ENCODE measurements around the gene LILRA5. TPM values are rescaled to one million over a fixed set of nuclear protein-coding genes. Genes with fewer than 3 reads are reported as not detected.
"Not testable (repeated sequence)": the region's sequence is repeated elsewhere in the genome, so short reads cannot be mapped to it uniquely, and the experiment has no call there.

Gene LILRA5
- total RNA-seq, 1 donor from 2014 or later: 1.3 TPM

DNA sequence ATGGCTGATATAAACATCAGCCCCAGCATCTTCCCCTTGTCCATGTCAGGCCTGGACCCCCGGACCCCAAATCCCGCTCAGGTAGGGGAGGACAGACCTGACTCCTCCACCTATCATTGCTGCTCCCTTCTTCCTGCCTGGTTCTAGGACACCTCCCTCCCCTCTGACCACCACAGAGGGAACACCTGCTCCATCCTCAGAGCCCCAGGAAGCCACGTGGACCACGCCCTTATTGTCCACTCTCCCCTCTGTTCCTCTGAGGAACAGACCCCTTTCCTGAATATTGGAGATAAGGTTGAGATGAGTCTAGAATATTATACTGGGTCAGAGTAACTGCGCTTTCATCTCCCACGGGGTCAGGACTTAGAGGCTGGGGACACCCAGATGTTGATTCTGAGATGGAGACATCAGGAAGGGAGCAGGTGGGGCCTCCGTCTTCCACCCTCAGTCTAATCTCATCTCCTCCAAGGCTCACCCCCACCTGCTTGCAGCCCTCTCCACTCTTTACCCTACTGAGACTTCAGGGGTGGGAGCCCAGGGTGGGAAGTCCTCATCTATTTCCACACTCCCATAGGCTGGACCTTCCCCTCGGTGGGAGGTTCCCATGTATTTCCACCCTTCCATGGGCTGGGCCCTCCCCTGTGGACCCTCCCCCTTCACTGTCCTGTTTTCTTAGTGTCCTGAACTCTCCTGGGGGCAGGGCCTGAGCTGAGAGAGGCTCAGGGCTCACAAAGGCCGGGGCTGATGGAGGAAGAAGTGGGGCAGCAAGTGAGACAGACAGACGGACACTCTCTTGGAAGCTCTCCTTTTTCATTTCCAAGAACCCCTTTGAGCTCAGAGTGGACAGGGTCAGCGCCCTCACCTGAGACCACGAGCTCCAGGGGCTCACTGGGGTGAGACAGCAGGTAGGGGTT, 23.3 kb upstream of the LILRA5 start:
- ATAC-seq (ENCODE audit: poor library complexity) (no peak), DNase-seq (no peak)
- intact Hi-C loops (cut with DNase I): no loop called here

DNA sequence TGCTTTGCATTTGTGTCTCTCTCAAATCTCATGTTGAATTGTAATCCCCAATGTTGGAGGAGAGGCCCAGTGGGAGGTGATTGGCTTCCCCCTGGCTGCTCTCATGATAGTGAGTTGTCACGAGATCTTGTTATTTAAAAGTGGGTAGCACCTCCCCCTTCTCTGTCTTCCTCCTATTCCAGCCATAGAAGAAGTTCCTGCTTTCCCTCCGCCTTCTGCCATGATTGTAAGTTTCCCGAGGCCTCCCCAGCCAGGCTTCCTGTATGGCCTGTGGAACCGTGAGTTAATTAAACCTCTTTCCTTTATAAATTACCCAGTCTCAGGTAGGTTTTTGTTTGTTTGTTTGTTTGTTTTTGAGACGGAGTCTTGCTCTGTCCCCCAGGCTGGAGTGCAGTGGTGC, 22.2 kb upstream of the LILRA5 start:
- no peak for ATAC-seq (ENCODE audit: poor library complexity)
- intact Hi-C loops (cut with DNase I): no loop called here
- no peak for DNase-seq

DNA sequence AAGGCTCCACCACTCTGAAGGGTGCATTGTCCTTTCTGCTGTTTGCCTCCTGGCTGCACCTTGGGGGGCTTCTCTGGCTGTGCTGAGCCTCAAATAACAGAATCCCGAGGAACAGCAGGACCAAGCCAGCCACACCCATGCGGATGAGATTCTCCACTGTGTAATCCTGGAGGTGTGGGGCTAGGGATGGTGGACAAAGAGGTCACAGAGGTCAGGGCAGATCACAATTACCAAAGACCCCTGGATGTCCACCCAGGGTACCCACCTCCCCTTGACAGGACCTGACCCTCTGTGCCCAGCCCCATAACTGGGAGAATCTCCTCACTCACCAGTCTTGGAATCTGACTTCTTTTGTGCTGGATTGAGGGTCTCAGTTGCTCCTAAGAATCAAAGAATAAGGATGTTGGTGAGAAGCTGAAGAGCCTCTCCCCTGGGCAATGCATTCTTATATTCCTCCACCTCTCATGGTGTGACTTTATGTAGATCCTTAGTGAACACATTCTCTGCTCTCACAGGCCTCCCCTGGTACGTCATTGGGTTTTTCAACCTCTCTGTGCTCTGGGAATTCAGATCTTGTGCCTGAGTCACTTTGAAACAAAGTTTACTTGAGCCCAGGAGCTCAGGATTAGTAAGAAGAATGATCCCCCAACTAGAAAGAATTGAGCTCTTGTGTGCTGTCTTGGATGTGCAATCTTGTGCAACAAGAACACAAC, 20.8 kb upstream of the LILRA5 start:
- intact Hi-C loops (cut with DNase I): no loop called here
- DNase-seq: no peak
- ATAC-seq (ENCODE audit: poor library complexity): no peak

DNA sequence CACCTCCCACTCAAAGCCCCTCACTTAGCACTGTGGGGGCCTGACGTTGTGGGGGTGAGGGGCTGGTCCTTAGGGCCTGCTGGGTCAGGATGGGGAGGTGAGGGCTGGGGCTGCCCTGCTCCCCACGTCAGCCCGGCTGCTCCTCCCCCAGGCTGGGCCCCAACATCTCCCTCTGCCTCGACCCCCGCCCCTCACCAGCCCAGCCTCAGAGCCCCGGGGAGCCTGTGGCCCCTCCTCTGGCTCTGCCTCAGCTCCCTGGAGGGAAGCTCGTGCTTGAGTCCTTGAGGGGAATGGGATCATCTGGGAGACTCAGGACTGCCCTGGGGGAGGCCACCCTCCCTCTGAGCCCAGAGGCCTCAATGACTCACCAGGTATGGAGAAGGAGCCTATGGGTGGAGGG, 19.2 kb upstream of the LILRA5 start:
- DNase-seq: no peak
- intact Hi-C loops (cut with DNase I): no loop called here
- ATAC-seq (ENCODE audit: poor library complexity): no peak

DNA sequence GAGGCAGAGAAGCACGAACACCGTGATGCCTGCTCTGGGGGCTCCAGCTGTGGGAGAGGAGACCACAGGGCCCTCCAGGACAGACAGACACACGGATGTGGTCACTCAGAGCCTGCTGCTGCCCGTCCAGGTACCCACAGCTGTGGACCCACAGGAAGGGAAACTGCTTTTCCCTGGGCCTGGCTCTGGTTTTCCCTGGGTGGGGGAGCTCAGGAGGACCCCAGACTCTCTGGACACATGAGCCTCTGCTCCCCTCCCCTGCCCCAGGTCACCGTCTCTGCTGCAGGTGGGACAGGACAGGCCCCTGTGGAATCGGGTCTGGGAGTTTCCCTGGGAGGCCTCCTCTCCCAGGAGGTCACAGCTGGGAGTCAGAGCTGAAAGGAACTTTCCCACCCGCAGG, 18.7 kb upstream of the LILRA5 start:
- DNase-seq: no peak
- intact Hi-C loops (cut with DNase I): no loop called here
- ATAC-seq (ENCODE audit: poor library complexity): no peak

DNA sequence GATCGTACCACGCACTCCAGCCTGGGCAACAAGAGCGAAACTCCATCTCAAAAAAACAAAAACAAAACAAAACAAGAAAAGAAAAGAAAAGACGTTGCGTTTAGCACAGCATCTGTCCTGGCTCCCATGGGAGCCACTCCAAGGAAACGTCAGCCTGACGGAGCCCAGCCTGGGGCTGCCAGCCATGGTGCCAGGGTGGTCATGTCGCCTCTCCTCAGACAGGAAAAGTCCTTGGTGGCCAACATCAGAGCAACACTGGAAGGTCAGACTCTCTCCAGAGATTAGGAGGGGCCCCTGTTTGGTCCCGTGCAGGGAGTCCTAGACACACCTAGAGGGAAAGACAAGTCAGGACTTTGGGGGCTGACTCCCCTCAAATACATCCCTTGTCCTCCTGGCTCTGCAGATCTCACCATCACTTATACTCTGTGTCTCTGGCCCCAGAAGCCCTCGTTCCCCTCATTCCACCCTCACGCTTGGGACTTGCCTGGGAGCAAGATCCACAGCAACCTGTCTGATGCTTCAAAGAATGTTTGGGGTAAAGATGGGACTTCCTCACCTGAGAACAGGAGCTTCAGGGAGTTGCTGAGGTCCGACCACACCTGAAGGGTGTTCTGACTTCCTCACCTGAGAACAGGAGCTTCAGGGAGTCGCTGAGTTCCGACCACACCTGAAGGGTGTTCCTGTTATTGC, 16.7 kb upstream of the LILRA5 start:
- ATAC-seq (ENCODE audit: poor library complexity): no peak
- intact Hi-C loops (cut with DNase I): no loop called here
- DNase-seq: no peak

DNA sequence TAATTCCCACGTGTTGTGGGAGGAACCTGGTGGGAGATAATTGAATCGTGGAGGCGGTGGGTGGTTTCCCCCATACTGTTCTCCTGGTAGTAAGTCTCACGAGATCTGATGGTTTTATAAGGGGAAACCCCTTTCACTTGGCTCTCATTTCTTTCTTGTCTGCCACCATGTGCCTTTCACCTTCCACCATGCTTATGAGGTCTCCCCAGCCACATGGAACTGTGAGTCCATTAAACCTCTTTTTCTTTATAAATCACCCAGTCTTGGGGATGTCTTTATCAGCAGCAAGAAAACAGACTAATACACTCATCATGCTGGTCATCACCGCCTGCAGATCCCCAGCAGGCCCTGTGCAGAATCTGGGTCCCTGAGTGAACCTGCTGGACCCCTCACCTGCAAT, 15.8 kb upstream of the LILRA5 start:
- DNase-seq; intact Hi-C loops (cut with DNase I); ATAC-seq (ENCODE audit: poor library complexity): not testable (repeated sequence)

DNA sequence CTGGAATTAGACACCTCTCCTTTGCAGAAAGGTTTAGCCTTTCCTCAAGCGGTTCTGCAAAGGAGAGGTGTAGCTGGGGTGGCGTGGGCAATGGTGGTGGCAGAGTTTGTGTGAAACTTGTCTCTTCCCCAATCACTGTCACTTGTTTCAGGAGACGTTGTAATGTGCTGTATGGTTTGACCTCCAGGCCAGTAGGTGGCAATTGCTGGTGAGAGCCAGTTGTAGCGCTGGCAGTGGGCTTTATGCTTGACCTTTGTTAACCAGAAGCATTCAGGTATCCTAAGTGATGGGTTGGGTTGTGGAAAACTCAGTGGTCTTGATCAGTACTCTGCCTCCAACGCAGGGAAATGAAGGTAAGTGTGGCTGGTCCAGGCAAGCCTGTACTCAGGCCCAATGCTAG, 12.7 kb upstream of the LILRA5 start:
- ATAC-seq (ENCODE audit: poor library complexity): no peak

DNA sequence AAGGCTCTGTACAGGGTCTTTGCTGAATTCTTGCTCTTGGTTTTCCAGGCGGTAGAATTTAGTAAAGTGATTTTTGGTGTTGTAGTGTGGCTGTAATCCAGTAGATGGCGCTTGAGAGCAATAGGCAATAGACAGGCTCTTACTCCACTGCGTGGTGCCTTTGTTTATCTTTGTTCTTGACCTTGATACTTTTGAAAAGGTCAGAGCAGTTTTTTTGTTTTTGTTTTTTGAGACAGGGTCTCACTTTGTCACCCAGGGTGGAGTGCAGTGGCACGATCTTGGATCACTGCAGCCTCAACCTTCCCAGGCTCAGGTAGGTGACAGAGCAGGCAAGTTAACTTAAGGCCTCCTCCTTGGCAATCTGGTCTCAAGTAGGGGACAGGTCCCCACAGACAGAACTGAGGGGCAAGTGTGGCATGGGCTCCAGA, 12.2 kb upstream of the LILRA5 start:
- ATAC-seq (ENCODE audit: poor library complexity) (peak; percentile 58), DNase-seq (no peak)
- intact Hi-C loops (cut with DNase I): no loop called here

More for the DNA sequence above, 12.7 kb upstream of the LILRA5 start:
- intact Hi-C loops (cut with DNase I): no loop called here
- no peak for DNase-seq

DNA sequence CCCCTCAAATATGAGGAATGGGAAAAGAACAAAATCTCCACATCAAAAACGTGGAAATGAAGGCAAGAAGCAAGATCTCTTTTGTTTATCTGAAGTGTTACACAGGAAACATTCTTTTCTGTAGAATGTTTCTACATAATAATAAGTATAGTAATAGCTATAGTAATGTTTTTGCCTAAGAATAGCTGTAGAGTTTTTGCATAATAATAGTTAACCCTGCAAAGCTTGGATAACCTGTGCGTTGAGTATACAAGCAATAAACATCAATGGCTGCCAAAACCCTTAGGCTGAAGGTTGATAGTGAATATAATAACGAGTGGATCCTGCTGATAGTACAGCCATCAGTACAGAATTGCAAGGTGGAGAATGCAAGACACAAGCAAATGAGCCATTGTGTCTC, 11.1 kb upstream of the LILRA5 start:
- intact Hi-C loops (cut with DNase I): no loop called here
- DNase-seq (no peak), ATAC-seq (ENCODE audit: poor library complexity) (no peak)

DNA sequence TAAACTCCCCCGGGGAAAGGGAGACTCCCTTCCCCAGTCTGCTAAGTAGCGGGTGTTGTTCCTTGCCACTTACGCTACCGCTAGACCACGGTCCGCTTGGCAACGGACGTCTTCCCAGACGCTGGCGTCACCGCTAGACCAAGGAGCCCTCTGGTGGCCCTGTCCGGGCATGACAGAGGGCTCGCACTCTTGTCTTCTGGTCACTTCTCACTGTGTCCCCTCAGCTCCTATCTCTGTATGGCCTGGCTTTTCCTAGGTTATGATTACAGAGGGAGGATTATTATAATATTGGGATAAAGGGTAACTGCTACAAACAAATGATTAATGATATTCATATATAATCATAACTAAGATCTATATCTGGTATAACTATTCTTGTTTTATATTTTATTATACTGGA, 10.0 kb upstream of the LILRA5 start:
- DNase-seq; intact Hi-C loops (cut with DNase I): not testable (repeated sequence)

DNA sequence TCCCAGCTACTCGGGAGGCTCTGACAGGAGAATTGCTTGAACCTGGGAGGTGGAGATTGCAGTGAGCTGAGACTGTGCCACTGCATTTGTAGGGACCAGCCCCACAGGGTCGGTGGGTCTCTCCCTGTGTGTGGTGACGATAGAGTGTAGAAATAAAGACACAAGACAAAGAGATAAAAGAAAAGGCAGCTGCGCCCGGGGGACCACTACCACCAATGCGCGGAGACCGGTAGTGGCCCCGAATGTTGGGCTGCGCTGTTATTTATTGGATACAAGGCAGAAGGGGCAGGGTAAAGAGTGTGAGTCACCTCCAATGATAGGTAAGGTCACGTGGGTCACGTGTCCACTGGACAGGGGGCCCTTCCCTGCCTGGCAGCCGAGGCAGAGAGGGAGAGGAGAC, 9.3 kb upstream of the LILRA5 start:
- intact Hi-C loops (cut with DNase I); ATAC-seq (ENCODE audit: poor library complexity); DNase-seq: not testable (repeated sequence)

More for the DNA sequence above, 10.0 kb upstream of the LILRA5 start:
- not testable (repeated sequence) for ATAC-seq (ENCODE audit: poor library complexity)

DNA sequence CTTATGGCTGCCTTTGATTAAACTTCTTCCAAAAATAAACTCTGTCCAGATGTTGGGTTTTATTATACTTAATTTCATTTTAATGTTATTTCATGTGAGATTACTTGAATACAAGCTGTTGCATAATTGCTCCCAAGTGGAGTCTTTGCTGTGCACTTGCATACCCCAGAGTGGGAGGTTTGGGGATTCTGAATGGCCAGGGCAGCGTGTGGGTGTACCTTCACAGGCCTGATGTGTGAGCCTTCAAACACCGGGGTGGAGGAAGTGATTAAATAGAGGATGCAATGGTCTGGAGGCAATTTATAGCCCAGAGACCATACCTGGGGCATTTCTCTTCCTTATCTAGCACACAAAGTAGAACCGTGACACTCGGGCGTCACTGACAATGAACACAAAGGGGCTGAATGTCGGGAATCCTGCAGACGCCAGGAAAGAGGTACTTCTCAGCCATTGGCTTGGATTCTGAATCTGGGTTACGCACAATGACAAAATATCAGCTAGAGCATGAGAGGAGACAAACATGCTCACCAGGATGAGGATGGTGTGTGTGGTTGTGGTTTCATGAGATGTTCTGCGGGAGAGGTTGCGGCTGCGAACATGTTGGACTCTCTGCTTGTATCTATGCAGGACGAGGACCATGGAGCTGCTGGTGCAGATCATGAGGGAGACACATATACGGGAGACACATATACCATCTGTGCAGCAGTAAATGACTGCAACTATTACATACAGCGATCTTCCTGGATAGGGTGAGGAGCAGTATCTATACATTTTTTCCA, 7.1 kb upstream of the LILRA5 start:
- ATAC-seq (ENCODE audit: poor library complexity): no peak
- intact Hi-C loops (cut with DNase I): no loop called here
- no peak for DNase-seq

DNA sequence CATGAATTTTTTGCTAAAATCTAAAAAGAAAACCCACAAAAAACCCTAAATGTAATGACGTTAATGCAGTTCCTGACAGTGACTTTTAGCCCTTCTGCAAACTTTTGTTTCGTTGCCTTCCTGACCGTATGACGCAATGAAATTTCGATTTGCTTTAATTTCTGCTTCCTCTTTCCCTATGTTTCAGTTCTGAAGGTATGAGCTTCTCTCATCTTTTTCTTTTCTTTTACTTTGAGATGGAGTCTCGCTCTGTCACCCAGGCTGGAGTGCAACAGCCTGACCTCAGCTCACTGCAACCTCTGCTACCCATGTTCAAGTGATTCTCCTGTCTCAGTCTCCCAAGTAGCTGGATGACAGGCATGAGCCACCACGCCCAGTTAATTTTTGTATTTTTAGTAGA, 6.1 kb upstream of the LILRA5 start:
- ATAC-seq (ENCODE audit: poor library complexity): no peak
- intact Hi-C loops (cut with DNase I): no loop called here
- DNase-seq: no peak

DNA sequence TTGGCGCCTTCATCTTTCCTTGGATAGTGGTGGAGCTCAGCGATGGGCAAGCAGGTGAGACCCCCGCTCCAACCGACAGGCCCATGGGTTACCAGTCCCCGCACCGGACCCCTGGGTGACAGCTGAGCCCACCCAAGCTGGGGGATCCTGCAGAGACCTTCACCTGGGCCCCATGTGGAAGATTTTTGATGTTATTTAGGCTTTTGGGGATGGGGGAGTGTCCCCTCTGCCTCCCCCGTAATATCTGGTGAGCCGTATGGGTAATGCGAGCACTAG, 4.9 kb upstream of the LILRA5 start:
- intact Hi-C loops (cut with DNase I): no loop called here
- ATAC-seq (ENCODE audit: poor library complexity) (no peak), DNase-seq (no peak)

DNA sequence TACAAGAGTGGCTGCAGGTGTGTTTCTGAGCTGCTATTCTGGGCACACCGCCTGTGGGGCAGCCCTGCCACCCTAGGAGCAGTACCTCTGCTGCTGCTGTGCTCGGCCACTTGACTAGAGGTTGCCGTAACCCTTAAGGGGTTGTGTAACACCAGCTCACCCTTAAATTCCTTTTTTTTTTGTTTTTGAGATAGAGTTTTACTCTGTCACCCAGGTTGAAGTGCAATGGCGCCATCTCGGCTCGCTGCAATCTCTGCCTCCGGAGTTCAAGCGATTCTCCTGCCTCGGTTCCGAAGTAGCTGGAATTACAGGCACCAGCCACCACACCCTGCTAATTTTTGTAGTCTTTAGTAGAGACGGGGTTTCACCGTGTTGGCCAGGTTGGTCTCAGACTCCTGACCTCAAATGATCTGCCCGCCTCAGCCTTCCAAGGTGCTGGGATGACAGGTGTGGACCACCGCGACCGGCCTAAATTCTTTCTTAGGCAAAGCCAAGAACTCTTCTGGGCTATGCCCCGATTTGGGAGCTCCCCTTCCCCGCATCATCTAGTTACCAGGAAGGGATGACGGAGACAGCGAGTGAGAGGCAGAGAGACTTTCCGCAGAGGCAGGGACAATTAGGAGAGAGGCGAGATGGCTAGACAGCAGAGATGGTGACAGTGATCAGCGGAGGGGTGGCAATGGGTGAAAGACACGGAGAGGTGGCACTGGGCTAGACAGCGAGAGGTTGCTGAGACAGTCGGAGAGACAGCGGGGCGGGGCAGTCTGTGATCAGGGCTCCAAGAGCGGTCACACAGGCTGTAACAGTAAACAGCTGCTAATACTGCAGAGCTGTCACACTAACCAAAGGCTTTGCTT, 4.4 kb upstream of the LILRA5 start:
- ATAC-seq (ENCODE audit: poor library complexity): no peak
- intact Hi-C loops (cut with DNase I): no loop called here
- no peak for DNase-seq

DNA sequence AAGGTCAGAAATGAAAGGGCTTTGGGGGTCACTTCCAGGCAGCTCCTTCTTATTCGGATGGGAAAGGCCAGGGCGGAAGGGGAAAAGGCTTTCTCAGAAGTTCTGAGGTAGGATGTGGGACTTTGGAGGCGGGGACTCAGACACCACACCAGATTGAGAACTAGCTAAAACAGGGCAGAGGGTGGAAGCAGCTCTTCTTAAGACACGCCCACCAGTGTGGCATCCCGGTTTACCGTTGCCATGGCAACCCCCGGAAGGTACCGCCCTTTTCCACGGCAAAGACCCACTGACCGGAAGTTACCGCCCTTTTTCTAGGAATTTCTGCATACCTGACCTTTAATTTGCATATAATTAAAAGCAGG, 3.8 kb upstream of the LILRA5 start:
- peak; percentile 52 for ATAC-seq (ENCODE audit: poor library complexity)
- intact Hi-C loops (cut with DNase I): no loop called here
- peak; percentile 59 for DNase-seq

DNA sequence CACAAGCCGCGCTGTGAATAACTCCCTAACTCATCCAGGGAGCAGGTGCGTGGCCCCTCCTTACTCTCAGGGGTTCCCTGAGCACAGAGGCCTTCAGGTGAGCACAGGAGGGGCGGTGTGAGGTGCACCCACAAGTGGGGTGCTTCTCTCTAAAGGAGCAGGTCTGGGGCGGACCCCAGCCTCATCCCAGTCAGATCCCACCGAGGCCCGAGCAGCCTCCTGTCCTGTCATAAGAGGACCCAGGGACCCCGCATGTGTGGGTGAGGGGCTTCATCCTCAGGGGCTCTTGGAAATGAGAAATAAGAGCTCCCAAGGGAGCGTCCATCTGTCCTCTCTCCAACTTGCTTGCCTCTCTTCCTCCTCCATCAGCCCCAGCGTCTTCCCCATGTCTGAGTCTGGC, 3.0 kb upstream of the LILRA5 start:
- ATAC-seq (ENCODE audit: poor library complexity) (no peak), DNase-seq (no peak)
- intact Hi-C loops (cut with DNase I): no loop called here

Data from Right ventricle myocardium superior (tissue), 1 donor.